ENCODE results near the gene RHOT2. TPM values are rescaled to one million over a fixed set of nuclear protein-coding genes. Genes with fewer than 3 reads are reported as not detected.
"Not testable (repeated sequence)": the region's sequence is repeated elsewhere in the genome, so short reads cannot be mapped to it uniquely, and the experiment has no call there.

Gene RHOT2
- total RNA-seq, 1 experiment from 2014 or later: 184 TPM

GRCh38 chr16:689175-689897, 21.4 kb downstream of the RHOT2 start:
- Histone ChIP-seq H3K9me3 (ENCODE audit: low read depth, low read length, poor library complexity, severe bottlenecking) (no peaks in the 10 kb centered on the region), H3K27ac (ENCODE audit: low read depth, low read length, poor library complexity, severe bottlenecking) (peak overlapping the region; percentile 82), H3K4me1 (ENCODE audit: insufficient read depth, low read length, poor library complexity, severe bottlenecking) (peaks cover 12% of the 10 kb centered on the region), H3K36me3 (ENCODE audit: insufficient read depth, low read length, poor library complexity, severe bottlenecking) (peaks cover 4% of the 10 kb centered on the region), H3K27me3 (replicated peaks; ENCODE audit: insufficient read depth, low read depth, low read length, poor library complexity) (peaks cover 19% of the 10 kb centered on the region), H3K4me3 (ENCODE audit: low read depth, low read length, poor library complexity, severe bottlenecking) (peak overlapping the region; percentile 89)
- intact Hi-C loops (cut with micrococcal nuclease; ENCODE audit: unreplicated experiment): loop anchor here (5.0 kb wide), 1 partner anchor 297 kb away; no protein-coding TSS in a partner anchor
- BruUV-seq (replicated peaks): no TSS peak
- POLR2A ChIA-PET (ENCODE audit: low non-redundant PET): no interaction called here
- no peak for DNase-seq (ENCODE audit: low spot score)
- no peak for TF ChIP-seq EZH2 (IDR thresholded peaks at IDR 0.05; ENCODE audit: borderline replicate concordance, low read depth, low read length, poor library complexity, severe bottlenecking)
- TF ChIP-seq CTCF (conservative IDR thresholded peaks at IDR 0.05; ENCODE audit: low read depth, low read length): no peak
- CTCF ChIA-PET: no interaction called here

GRCh38 chr16:691242-691641, 23.3 kb downstream of the RHOT2 start:
- DNase-seq (ENCODE audit: low spot score); BruUV-seq (replicated peaks); H3K27ac ChIP-seq (ENCODE audit: low read depth, low read length, poor library complexity, severe bottlenecking); intact Hi-C loops (cut with micrococcal nuclease; ENCODE audit: unreplicated experiment); H3K4me3 ChIP-seq (ENCODE audit: low read depth, low read length, poor library complexity, severe bottlenecking); H3K9me3 ChIP-seq (ENCODE audit: low read depth, low read length, poor library complexity, severe bottlenecking); CTCF ChIA-PET; H3K36me3 ChIP-seq (ENCODE audit: insufficient read depth, low read length, poor library complexity, severe bottlenecking); POLR2A ChIA-PET (ENCODE audit: low non-redundant PET): not testable (repeated sequence)
- Histone ChIP-seq H3K27me3 (replicated peaks; ENCODE audit: insufficient read depth, low read depth, low read length, poor library complexity) (peaks cover 34% of the 10 kb centered on the region), H3K4me1 (ENCODE audit: insufficient read depth, low read length, poor library complexity, severe bottlenecking) (peaks cover 22% of the 10 kb centered on the region)

GRCh38 chr16:692356-693108, 24.6 kb downstream of the RHOT2 start:
- Histone ChIP-seq H3K27ac (ENCODE audit: low read depth, low read length, poor library complexity, severe bottlenecking) (no peak overlapping the region), H3K36me3 (ENCODE audit: insufficient read depth, low read length, poor library complexity, severe bottlenecking) (no peaks in the 10 kb centered on the region), H3K27me3 (replicated peaks; ENCODE audit: insufficient read depth, low read depth, low read length, poor library complexity) (peaks cover 36% of the 10 kb centered on the region), H3K4me1 (ENCODE audit: insufficient read depth, low read length, poor library complexity, severe bottlenecking) (peaks cover 22% of the 10 kb centered on the region), H3K4me3 (ENCODE audit: low read depth, low read length, poor library complexity, severe bottlenecking) (no peak overlapping the region), H3K9me3 (ENCODE audit: low read depth, low read length, poor library complexity, severe bottlenecking) (no peaks in the 10 kb centered on the region)
- DNase-seq (ENCODE audit: low spot score): no peak
- ChIA-PET POLR2A (ENCODE audit: low non-redundant PET) (no interaction called here), CTCF (no interaction called here)
- no TSS peak for BruUV-seq (replicated peaks)
- TF ChIP-seq CTCF (conservative IDR thresholded peaks at IDR 0.05; ENCODE audit: low read depth, low read length): no peak
- TF ChIP-seq EZH2 (IDR thresholded peaks at IDR 0.05; ENCODE audit: borderline replicate concordance, low read depth, low read length, poor library complexity, severe bottlenecking): no peak
- intact Hi-C loops (cut with micrococcal nuclease; ENCODE audit: unreplicated experiment): no loop called here
